Skeletal muscle tissue (tissue), 4 donors: ENCODE data around the gene FAM174C. TPM values are rescaled to one million over a fixed set of nuclear protein-coding genes. Genes with fewer than 3 reads are reported as not detected.
"Not testable (repeated sequence)": the region's sequence is repeated elsewhere in the genome, so short reads cannot be mapped to it uniquely, and the experiment has no call there.

Experiments
- H3K27ac ChIP-seq: one replicate; pipeline ENCODE4 v1.7.0; 2013; ENCODE audit warnings: mild to moderate bottlenecking, low read depth, low read length, inconsistent platforms
- H3K27me3 ChIP-seq, 3 donors: one replicate each; pipeline ENCODE4 v1.7.0; 2013; ENCODE audit warnings: low read length in 3 of 3; ENCODE audit not compliant: control insufficient read depth in 3 of 3, insufficient read depth in 3 of 3
- H3K36me3 ChIP-seq, 3 donors: one replicate each; pipeline ENCODE4 v1.7.0; 2013; ENCODE audit warnings: low read length in 3 of 3; ENCODE audit not compliant: control insufficient read depth in 3 of 3, insufficient read depth in 3 of 3
- H3K4me1 ChIP-seq, 3 donors: one replicate each; pipeline ENCODE4 v1.7.0; 2013; ENCODE audit warnings: low read length in 3 of 3, mild to moderate bottlenecking in 3 of 3; ENCODE audit not compliant: control insufficient read depth in 3 of 3, insufficient read depth in 3 of 3
- H3K4me3 ChIP-seq, 3 donors: one replicate each; pipeline ENCODE4 v1.7.0; 2013; ENCODE audit warnings: low read length in 3 of 3
- H3K9ac ChIP-seq, 3 donors: one replicate each; pipeline ENCODE4 v1.7.0; 2013; ENCODE audit warnings: low read length in 3 of 3, mild to moderate bottlenecking in 3 of 3, moderate library complexity in 2 of 3, low read depth in 1 of 3
- H3K9me3 ChIP-seq, 3 donors: one replicate each; pipeline ENCODE4 v1.7.0; 2013; ENCODE audit warnings: low read length in 3 of 3; ENCODE audit not compliant: control insufficient read depth in 3 of 3
- total RNA-seq: library from RNA; depleted of rRNA; stranded (reverse); fragments of >200 nt; gene quantifications from one replicate; pipeline ENCODE4 v1.2.3, GENCODE V29; 2014
- donor health status: Osteomylitis.

Gene FAM174C
- total RNA-seq, 1 donor from 2014 or later = 9.4 TPM

DNA sequence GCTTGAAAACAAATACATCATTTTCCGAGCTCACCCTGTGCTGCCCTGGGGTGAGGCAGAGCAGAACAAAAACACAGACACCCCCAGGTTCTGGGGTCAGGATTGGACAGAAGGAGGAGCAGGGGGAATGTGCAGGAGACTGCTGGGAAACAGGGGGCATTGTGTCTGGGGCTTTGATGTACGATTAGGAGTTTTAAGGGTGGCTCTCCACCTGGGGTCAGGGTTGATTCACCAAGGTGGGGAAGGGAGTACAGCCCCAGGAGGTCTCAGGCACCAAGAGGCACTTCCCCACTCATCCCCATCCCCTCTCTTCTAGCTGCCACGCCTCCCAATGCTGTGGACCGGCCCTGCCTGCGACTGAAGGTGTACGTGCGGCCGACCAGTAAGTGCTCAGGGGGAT lies 22.9 kb downstream of the FAM174C start:
- H3K9me3 ChIP-seq = no peaks in the 10 kb centered on the region
- peaks cover 24 to 45% (median 39%) of the 10 kb centered on the region in 3 donors for H3K27me3 ChIP-seq
- no peaks in the 10 kb centered on the region for H3K36me3 ChIP-seq
- no peak overlapping the region for H3K27ac ChIP-seq
- H3K4me3 ChIP-seq = no peak overlapping the region
- no peak overlapping the region for H3K9ac ChIP-seq
- no peaks in the 10 kb centered on the region for H3K4me1 ChIP-seq

DNA sequence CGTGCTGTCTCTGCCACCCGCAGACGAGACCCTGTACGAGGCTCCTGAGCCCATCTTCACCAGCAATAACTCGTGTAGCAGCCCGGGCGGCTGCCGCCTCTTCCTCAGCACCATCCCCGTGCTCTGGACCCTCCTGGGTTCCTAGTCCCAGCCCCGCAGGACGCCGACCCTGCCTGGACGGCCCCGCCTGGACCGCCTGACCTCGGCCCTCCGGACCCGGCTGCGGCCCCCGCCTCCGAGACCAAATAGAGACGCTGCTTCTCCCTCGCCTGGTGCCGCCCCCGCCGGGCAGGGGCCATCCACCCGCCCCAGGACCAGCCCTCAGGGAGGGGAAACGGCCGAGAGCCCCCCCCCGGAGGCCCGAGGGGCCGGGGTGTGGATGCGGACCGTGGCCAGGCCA lies 24.5 kb downstream of the FAM174C start:
- no peaks in the 10 kb centered on the region for H3K36me3 ChIP-seq
- no peak overlapping the region for H3K27ac ChIP-seq
- no peak overlapping the region for H3K9ac ChIP-seq
- H3K4me1 ChIP-seq = no peaks in the 10 kb centered on the region
- no peaks in the 10 kb centered on the region for H3K9me3 ChIP-seq
- H3K27me3 ChIP-seq = peaks cover 15 to 29% (median 23%) of the 10 kb centered on the region in 3 donors
- H3K4me3 ChIP-seq = no peak overlapping the region

DNA sequence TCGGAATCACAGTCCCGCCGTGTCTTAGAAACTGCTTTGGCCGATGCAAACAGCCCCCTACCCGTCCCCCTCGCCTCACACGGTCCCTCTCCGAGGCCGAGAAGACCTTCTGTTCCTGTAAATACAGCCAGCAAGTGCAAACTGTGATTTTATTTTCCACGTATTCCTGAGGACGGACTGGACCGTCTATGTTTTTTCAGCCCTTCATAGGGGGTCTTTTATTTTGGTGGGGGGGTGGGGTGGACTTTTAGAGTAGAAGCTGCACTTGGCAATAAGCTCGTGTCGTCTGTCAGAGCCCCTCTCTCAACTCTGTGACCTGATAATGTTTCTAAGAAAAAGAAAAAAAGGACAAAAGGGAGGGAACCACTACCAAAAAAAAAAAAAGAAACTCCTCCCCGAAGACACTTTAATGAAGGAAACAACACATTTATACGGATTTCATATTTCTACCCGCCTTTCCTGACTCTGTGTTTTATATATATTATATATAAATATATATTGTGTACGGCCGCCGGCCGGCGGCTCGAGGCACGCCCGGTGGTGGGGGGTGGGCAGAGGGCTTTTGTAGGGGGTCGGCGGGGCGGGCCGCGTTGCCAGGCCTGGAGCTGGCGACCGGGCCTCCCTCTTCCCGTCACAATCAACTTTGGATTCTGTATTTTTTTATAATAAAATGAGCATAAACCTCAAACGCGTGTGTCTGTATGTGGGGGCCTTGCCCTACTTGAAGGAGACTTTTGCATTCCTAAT lies 25.6 kb downstream of the FAM174C start:
- Histone ChIP-seq H3K9ac (no peak overlapping the region), H3K27ac (no peak overlapping the region), H3K36me3 (no peaks in the 10 kb centered on the region), H3K27me3 (peaks cover 7 to 20% (median 18%) of the 10 kb centered on the region in 3 donors), H3K9me3 (no peaks in the 10 kb centered on the region), H3K4me1 (no peaks in the 10 kb centered on the region), H3K4me3 (no peak overlapping the region)

DNA sequence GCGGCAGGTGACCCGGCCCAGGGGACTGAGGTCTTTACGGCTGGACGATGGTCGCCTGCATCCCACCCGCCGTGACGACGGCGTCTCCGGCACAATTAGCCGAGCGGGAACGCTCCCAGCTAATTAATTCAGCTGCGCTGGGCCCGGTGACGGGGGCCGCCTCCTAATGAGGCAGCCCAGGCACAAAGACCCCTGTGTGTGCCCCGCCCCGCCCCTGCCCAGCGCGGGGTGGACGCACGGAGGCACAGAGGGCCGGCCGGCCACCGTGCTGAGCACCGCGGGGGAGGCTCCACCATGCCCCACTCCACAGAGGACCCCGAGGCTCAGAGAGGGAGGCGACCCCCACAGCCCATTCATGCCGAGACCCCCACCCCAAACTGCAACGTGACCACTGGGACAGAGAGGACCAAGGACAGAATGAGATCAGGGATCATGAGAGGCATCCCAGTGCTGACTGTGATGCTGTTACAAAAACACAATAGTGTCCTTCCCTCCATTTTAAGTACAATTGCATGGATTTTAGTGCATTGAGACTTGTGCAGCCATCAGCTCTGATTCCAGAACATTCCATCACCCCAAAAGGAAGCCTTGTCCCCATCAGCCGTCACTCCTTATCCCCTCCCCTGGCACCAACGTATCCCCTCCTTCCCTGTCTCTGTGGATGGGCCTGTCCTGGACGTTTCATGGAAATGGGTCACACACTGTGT lies 27.4 kb downstream of the FAM174C start:
- no peak overlapping the region for H3K4me3 ChIP-seq
- peaks cover 2 to 12% (median 10%) of the 10 kb centered on the region in 3 donors for H3K27me3 ChIP-seq
- H3K36me3 ChIP-seq = no peaks in the 10 kb centered on the region
- no peaks in the 10 kb centered on the region for H3K9me3 ChIP-seq
- H3K9ac ChIP-seq = no peak overlapping the region
- H3K4me1 ChIP-seq = no peaks in the 10 kb centered on the region
- no peak overlapping the region for H3K27ac ChIP-seq

DNA sequence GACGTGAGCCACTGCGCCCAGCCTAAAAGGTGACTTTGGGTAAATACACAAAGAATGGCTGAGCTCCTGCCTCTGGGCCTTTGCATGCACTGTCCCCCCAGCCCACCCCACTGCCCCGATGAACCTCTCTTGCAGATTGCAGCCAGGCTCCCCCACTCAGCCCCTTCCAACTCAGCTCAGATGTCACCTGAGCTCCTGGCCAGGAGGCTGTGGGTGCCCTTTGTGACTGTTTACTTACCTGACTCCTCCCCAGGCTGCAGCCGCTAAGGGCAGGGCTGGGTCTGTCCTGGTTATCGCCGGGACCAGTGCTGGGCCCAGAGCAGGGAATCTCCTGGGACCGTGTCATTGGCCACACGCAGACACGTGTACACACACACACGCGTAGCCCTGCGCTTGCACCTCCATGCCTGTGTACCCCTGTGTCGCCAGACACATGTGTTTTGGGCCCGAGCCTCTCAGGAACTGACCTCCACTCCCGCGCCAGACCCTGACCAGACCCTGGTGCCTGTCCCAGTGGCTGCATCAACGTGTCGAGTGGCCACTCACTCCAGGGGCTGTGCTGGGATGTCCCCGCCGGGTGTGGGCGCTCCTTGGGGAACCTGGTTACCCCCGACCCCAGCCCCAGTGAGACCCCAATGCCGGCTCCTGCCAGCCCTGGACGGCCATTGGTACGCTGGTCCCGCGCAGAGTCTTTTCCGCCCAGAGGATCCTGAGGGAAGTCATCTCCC lies 29.0 kb downstream of the FAM174C start:
- H3K4me3 ChIP-seq = no peak overlapping the region
- peaks cover 2 to 10% (median 7%) of the 10 kb centered on the region in 3 donors for H3K27me3 ChIP-seq
- no peaks in the 10 kb centered on the region for H3K9me3 ChIP-seq
- no peak overlapping the region for H3K27ac ChIP-seq
- H3K4me1 ChIP-seq = no peaks in the 10 kb centered on the region
- no peak overlapping the region for H3K9ac ChIP-seq
- no peaks in the 10 kb centered on the region for H3K36me3 ChIP-seq

DNA sequence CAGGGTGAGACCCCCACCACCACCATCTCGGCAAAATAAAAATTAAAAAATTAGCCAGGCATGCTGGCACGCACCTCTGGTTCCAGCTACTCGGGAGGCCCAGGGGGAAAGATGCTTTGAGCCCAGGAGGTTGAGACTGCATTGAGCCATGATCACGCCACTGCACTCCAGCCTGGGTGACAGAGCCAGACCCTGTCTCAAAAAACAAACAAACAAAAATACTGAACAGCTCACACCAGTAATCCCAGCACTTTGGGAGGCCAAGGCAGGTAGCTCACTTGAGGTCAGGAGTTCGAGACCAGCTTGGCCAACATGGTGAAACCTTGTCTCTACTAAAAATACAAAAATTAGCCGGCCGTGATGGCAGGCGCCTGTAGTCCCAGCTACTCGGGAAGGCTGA lies 30.0 kb downstream of the FAM174C start:
- peaks cover 2 to 17% (median 16%) of the 10 kb centered on the region in 3 donors for H3K27me3 ChIP-seq
- not testable (repeated sequence) for H3K4me1 ChIP-seq, H3K9me3 ChIP-seq, H3K4me3 ChIP-seq, H3K9ac ChIP-seq, H3K27ac ChIP-seq, H3K36me3 ChIP-seq

DNA sequence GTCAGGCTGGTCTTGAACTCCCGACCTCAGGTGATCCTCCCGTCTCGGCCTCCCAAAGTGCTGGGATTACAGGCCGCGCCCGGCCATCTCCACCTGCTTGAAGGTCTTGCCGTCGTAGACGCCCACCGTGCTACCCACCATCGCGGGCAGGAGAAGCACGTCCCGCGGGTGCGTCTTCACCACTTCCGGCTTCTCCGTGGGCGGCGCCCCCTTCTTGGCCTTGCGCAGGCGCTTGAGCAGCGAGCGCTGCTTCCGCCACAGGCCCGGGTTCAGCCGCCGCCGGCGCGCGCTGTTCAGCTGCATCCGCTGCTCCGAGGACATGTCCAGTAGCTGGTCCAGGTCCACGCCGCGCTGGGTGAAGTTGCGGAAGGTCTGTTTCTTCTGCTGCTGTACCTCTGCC lies 32.0 kb downstream of the FAM174C start:
- Histone ChIP-seq H3K9me3 (no peaks in the 10 kb centered on the region), H3K9ac (no peak overlapping the region), H3K36me3 (no peaks in the 10 kb centered on the region), H3K4me1 (no peaks in the 10 kb centered on the region), H3K27me3 (peaks cover 2 to 28% (median 20%) of the 10 kb centered on the region in 3 donors), H3K27ac (no peak overlapping the region), H3K4me3 (no peak overlapping the region)

DNA sequence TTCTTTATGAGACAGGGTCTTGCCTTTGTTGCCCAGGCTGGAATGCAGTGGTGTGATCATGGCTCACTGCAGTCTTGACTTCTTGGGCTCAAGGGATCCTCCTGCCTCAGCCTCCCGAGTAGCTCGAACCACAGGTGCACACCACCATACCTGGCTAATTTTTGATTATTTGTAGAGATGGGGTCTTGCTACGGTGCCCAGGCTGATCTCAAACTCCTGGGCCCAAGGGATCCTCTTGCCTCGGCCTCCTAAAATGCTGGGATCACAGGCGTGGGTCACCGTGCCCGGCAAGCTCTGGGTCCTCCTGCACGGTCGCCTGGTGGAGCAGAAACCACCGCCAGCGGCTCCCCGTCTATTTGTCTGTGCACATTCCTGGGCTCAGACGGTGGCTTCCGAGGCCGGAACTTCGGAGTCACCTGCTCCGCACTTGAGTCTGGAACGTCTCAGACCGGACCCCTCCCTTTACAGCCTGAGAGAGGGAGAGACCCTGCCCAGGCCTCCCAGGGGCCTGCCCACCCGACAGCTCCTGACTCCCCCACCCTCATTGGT lies 32.5 kb downstream of the FAM174C start:
- Histone ChIP-seq H3K9ac (no peak overlapping the region), H3K4me1 (no peaks in the 10 kb centered on the region), H3K27ac (no peak overlapping the region), H3K9me3 (no peaks in the 10 kb centered on the region), H3K4me3 (no peak overlapping the region), H3K27me3 (peaks cover 2 to 28% (median 18%) of the 10 kb centered on the region in 3 donors), H3K36me3 (no peaks in the 10 kb centered on the region)

DNA sequence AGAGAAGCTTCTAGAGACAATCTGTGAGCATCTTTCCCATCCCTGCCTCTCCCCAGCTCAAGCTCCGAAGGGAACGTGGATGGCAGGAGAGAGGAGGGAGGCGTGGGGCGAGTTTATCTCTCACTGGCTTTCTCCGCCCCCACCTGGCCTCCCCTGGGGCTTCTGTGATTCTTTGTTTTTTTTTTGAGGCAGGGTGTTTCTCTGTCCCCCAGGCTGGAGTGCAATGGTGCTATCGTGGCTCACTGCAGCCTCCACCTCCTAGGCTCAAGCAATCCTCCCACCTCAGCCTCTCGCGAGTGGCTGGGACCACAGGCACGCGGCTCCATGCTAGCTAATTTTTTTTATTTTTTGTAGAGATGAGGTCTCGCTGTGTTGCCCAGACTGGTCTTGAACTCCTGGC lies 33.4 kb downstream of the FAM174C start:
- no peak overlapping the region for H3K27ac ChIP-seq
- H3K36me3 ChIP-seq = no peaks in the 10 kb centered on the region
- H3K27me3 ChIP-seq = peaks cover 7 to 37% (median 27%) of the 10 kb centered on the region in 3 donors
- H3K4me1 ChIP-seq = no peaks in the 10 kb centered on the region
- no peaks in the 10 kb centered on the region for H3K9me3 ChIP-seq
- no peak overlapping the region for H3K4me3 ChIP-seq
- no peak overlapping the region for H3K9ac ChIP-seq
